ENCODE results near the gene NCAPD3.

Gene NCAPD3

DNA sequence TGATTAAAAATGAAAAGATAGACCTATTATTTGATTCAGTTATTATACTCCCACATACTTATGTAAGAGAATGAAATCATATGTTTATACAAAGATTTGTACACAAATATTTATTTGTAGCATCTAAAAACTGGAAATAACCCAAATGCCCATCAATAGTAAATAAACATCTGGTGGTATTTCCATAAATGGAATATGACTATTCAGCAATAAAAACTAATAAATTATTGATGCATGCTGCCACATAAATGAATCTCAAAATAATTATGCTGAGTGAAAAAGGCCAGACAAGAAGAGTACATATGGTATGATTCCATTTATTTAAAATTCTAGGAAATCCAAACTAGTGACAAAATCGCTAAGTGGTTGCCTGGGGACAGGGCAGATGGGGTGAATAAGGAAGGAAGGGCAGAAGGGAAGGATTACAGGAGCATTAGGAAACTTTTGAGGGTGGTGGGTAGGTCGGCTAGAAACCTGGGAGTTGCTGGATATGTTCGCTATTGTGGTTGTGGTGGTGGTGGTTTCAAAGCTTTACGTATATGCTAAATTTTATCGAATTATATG, 113.4 kb downstream of the NCAPD3 start:
- ATAC-seq, result no peak
- TF ChIP-seq TOX (CRISPR knock-in tag; IDR thresholded peaks at IDR 0.05; ENCODE audit: borderline replicate concordance) (no peak), ESRRG (CRISPR knock-in tag; IDR thresholded peaks at IDR 0.05) (no peak), ISL1 (CRISPR knock-in tag; IDR thresholded peaks at IDR 0.05) (no peak), CSDC2 (CRISPR knock-in tag; IDR thresholded peaks at IDR 0.05) (no peak), ZFP30 (CRISPR knock-in tag; IDR thresholded peaks at IDR 0.05) (no peak), OSR1 (CRISPR knock-in tag; IDR thresholded peaks at IDR 0.05) (no peak), ZNF8 (CRISPR knock-in tag; IDR thresholded peaks at IDR 0.05) (no peak), PPARA (CRISPR knock-in tag; IDR thresholded peaks at IDR 0.05; ENCODE audit: borderline replicate concordance) (no peak), ZFP3 (CRISPR knock-in tag; IDR thresholded peaks at IDR 0.05) (no peak), SNAI2 (CRISPR knock-in tag; IDR thresholded peaks at IDR 0.05) (no peak), ZC3H10 (CRISPR knock-in tag; IDR thresholded peaks at IDR 0.05) (no peak), ZNF565 (CRISPR knock-in tag; conservative IDR thresholded peaks at IDR 0.05; ENCODE audit: low read depth) (no peak), BACH2 (CRISPR knock-in tag; IDR thresholded peaks at IDR 0.05; ENCODE audit: borderline replicate concordance) (no peak), ZNF70 (CRISPR knock-in tag; IDR thresholded peaks at IDR 0.05) (no peak), RARB (CRISPR knock-in tag; IDR thresholded peaks at IDR 0.05) (no peak)
- TF ChIP-seq, protein P1, sequence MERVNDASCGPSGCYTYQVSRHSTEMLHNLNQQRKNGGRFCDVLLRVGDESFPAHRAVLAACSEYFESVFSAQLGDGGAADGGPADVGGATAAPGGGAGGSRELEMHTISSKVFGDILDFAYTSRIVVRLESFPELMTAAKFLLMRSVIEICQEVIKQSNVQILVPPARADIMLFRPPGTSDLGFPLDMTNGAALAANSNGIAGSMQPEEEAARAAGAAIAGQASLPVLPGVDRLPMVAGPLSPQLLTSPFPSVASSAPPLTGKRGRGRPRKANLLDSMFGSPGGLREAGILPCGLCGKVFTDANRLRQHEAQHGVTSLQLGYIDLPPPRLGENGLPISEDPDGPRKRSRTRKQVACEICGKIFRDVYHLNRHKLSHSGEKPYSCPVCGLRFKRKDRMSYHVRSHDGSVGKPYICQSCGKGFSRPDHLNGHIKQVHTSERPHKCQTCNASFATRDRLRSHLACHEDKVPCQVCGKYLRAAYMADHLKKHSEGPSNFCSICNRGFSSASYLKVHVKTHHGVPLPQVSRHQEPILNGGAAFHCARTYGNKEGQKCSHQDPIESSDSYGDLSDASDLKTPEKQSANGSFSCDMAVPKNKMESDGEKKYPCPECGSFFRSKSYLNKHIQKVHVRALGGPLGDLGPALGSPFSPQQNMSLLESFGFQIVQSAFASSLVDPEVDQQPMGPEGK (CRISPR knock-in tag; IDR thresholded peaks at IDR 0.05; ENCODE audit: borderline replicate concordance), result no peak
- TF ChIP-seq, protein P2, sequence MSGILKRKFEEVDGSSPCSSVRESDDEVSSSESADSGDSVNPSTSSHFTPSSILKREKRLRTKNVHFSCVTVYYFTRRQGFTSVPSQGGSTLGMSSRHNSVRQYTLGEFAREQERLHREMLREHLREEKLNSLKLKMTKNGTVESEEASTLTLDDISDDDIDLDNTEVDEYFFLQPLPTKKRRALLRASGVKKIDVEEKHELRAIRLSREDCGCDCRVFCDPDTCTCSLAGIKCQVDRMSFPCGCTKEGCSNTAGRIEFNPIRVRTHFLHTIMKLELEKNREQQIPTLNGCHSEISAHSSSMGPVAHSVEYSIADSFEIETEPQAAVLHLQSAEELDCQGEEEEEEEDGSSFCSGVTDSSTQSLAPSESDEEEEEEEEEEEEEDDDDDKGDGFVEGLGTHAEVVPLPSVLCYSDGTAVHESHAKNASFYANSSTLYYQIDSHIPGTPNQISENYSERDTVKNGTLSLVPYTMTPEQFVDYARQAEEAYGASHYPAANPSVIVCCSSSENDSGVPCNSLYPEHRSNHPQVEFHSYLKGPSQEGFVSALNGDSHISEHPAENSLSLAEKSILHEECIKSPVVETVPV (CRISPR knock-in tag; IDR thresholded peaks at IDR 0.05), result no peak
- TF ChIP-seq, protein P3, sequence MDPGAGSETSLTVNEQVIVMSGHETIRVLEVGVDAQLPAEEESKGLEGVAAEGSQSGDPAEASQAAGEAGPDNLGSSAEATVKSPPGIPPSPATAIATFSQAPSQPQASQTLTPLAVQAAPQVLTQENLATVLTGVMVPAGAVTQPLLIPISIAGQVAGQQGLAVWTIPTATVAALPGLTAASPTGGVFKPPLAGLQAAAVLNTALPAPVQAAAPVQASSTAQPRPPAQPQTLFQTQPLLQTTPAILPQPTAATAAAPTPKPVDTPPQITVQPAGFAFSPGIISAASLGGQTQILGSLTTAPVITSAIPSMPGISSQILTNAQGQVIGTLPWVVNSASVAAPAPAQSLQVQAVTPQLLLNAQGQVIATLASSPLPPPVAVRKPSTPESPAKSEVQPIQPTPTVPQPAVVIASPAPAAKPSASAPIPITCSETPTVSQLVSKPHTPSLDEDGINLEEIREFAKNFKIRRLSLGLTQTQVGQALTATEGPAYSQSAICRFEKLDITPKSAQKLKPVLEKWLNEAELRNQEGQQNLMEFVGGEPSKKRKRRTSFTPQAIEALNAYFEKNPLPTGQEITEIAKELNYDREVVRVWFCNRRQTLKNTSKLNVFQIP (CRISPR knock-in tag; IDR thresholded peaks at IDR 0.05; ENCODE audit: borderline replicate concordance, low read depth), result no peak
- TF ChIP-seq, protein P4, sequence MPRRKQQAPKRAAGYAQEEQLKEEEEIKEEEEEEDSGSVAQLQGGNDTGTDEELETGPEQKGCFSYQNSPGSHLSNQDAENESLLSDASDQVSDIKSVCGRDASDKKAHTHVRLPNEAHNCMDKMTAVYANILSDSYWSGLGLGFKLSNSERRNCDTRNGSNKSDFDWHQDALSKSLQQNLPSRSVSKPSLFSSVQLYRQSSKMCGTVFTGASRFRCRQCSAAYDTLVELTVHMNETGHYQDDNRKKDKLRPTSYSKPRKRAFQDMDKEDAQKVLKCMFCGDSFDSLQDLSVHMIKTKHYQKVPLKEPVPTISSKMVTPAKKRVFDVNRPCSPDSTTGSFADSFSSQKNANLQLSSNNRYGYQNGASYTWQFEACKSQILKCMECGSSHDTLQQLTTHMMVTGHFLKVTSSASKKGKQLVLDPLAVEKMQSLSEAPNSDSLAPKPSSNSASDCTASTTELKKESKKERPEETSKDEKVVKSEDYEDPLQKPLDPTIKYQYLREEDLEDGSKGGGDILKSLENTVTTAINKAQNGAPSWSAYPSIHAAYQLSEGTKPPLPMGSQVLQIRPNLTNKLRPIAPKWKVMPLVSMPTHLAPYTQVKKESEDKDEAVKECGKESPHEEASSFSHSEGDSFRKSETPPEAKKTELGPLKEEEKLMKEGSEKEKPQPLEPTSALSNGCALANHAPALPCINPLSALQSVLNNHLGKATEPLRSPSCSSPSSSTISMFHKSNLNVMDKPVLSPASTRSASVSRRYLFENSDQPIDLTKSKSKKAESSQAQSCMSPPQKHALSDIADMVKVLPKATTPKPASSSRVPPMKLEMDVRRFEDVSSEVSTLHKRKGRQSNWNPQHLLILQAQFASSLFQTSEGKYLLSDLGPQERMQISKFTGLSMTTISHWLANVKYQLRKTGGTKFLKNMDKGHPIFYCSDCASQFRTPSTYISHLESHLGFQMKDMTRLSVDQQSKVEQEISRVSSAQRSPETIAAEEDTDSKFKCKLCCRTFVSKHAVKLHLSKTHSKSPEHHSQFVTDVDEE (CRISPR knock-in tag; IDR thresholded peaks at IDR 0.05), result no peak
